D341Med (cell line): ENCODE measurements around the gene SLC16A11.
"Not testable (repeated sequence)": the region's sequence is repeated elsewhere in the genome, so short reads cannot be mapped to it uniquely, and the experiment has no call there.

ENCODE experiments used
- DNase-seq: peaks from one replicate; pipeline ENCODE4 v3.0.0; 2012; ENCODE audit warnings: low spot score

Gene SLC16A11

GRCh38 chr17:7005716-7006115 is 38.2 kb downstream of the SLC16A11 start:
- DNase-seq = no peak

- DNase-seq = peak; percentile 49
Measured at GRCh38 chr17:7004398-7005253, 39.3 kb downstream of the SLC16A11 start.

- DNase-seq = no peak
Measured at GRCh38 chr17:7003745-7004144, 40.1 kb downstream of the SLC16A11 start.

- no peak for DNase-seq
Measured at GRCh38 chr17:7002288-7003047, 41.4 kb downstream of the SLC16A11 start.

- DNase-seq = no peak
Measured at GRCh38 chr17:7001318-7001961, 42.5 kb downstream of the SLC16A11 start.

- no peak for DNase-seq
Measured at GRCh38 chr17:6998855-6999508, 44.9 kb downstream of the SLC16A11 start.

- no peak for DNase-seq
Measured at GRCh38 chr17:6997171-6997570, 46.7 kb downstream of the SLC16A11 start.

GRCh38 chr17:6996256-6997011 is 47.5 kb downstream of the SLC16A11 start:
- no peak for DNase-seq

- DNase-seq = no peak
Measured at GRCh38 chr17:6995500-6996255, 48.2 kb downstream of the SLC16A11 start, which contains the start of gene ALOX12. TSS of gene ALOX12 (plus strand) at chr17:6996049. CDS start at chr17:6996118, 69 bp downstream.

- DNase-seq = no peak
Measured at GRCh38 chr17:6994666-6995256, 49.1 kb downstream of the SLC16A11 start.

GRCh38 chr17:6994118-6994598 is 49.7 kb downstream of the SLC16A11 start:
- DNase-seq = no peak

- DNase-seq = not testable (repeated sequence)
Measured at GRCh38 chr17:6993613-6994056, 50.3 kb downstream of the SLC16A11 start.
